Breast epithelium (tissue), 4 donors: ENCODE data around the gene ACTN4. TPM values are rescaled to one million over a fixed set of nuclear protein-coding genes. Genes with fewer than 3 reads are reported as not detected.

Experiments
- DNase-seq, 2 donors: peaks; one replicate each; pipeline ENCODE4 v3.0.0-alpha.2; 2019; ENCODE audit warnings: low spot score in 2 of 2
- H3K27ac ChIP-seq, 2 donors: fragments of 200-600 bp; sonication (generic) in 1 of 2; one replicate each; pipeline ENCODE4 v1.5.1; 2016 to 2019; ENCODE audit warnings: mild to moderate bottlenecking in 1 of 2
- H3K27me3 ChIP-seq, 2 donors: fragments of 200-600 bp; sonication (generic) in 1 of 2; one replicate each; pipeline versions ENCODE4 v1.5.1 to v1.6.0; 2017 to 2019; ENCODE audit warnings: control low read depth in 1 of 2, mild to moderate bottlenecking in 1 of 2
- H3K36me3 ChIP-seq: fragments of 200-600 bp; one replicate; pipeline ENCODE4 v1.5.1; 2019
- H3K4me1 ChIP-seq, 2 donors: fragments of 200-600 bp; sonication (generic); one replicate each; pipeline ENCODE4 v1.5.1; 2016 to 2019; ENCODE audit warnings: control low read depth in 1 of 2
- H3K4me3 ChIP-seq, 3 donors: fragments of 200-600 bp; sonication (generic); 1 replicate in 2 of 3; 2 replicates in 1 of 3; pipeline ENCODE4 v1.5.1; 2016 to 2019; ENCODE audit warnings: mild to moderate bottlenecking in 3 of 3, moderate library complexity in 2 of 3
- H3K9me3 ChIP-seq, 2 donors: fragments of 200-600 bp; sonication (generic) in 1 of 2; one replicate each; pipeline ENCODE4 v1.5.1; 2016 to 2019; ENCODE audit warnings: control low read depth in 1 of 2
- CTCF ChIP-seq, 3 donors: fragments of 450-650 bp; IDR thresholded peaks; one replicate each; pipeline ENCODE4 v1.5.1; 2016 to 2017; ENCODE audit warnings: antibody characterized with exemption in 3 of 3, mild to moderate bottlenecking in 3 of 3, moderate library complexity in 3 of 3
- POLR2A ChIP-seq: fragments of 450-650 bp; IDR thresholded peaks from one replicate; pipeline ENCODE4 v1.6.1; 2016; ENCODE audit warnings: antibody characterized with exemption, mild to moderate bottlenecking, moderate library complexity
- POLR2AphosphoS5 ChIP-seq, 3 donors: sonication (generic); formaldehyde crosslinking; IDR thresholded peaks; one replicate each; pipeline ENCODE4 v1.6.1; 2017; ENCODE audit warnings: antibody characterized with exemption in 3 of 3
- intact Hi-C: fragments of 100-400 bp; cut with DNase I; formaldehyde crosslinking; loops from one replicate; pipeline ENCODE4 v1.15.1; 2023; ENCODE audit warnings: low total_unique reads
- total RNA-seq, 3 donors: library from RNA; depleted of rRNA; stranded (reverse); fragments of >200 nt; gene quantifications; one replicate each; pipeline ENCODE4 v1.1.0, GENCODE V29; 2016

ACTN4 gene
- total RNA-seq, 3 donors from 2014 or later = 182 to 296 (median 269) TPM

GRCh38 chr19:38676878-38677646 lies 29.6 kb downstream of the ACTN4 start:
- TF ChIP-seq CTCF (IDR thresholded peaks at IDR 0.05) (no peak), POLR2A (no peak), POLR2AphosphoS5 (IDR thresholded peaks at IDR 0.05) (no peak)
- peaks cover 5 to 30% of the 10 kb centered on the region in 2 donors for H3K4me1 ChIP-seq
- peak overlapping the region; percentile 94 to 99 for H3K27ac ChIP-seq
- DNase-seq = no peak
- intact Hi-C loops = no loop called here
- H3K9me3 ChIP-seq = no peaks in the 10 kb centered on the region
- H3K27me3 ChIP-seq = no peaks in the 10 kb centered on the region
- no peaks in the 10 kb centered on the region for H3K36me3 ChIP-seq
- H3K4me3 ChIP-seq = peak overlapping the region in 1 of 3 donors; percentile 5

GRCh38 chr19:38678217-38678890 lies 30.9 kb downstream of the ACTN4 start:
- no peak for DNase-seq
- TF ChIP-seq POLR2A (no peak), CTCF (IDR thresholded peaks at IDR 0.05) (no peak), POLR2AphosphoS5 (IDR thresholded peaks at IDR 0.05) (no peak)
- intact Hi-C loops = no loop called here

GRCh38 chr19:38678891-38679494 lies 31.5 kb downstream of the ACTN4 start:
- no peak overlapping the region for H3K4me3 ChIP-seq
- H3K27me3 ChIP-seq = no peaks in the 10 kb centered on the region
- no peak for DNase-seq
- H3K36me3 ChIP-seq = no peaks in the 10 kb centered on the region
- H3K4me1 ChIP-seq = peaks cover 13 to 41% of the 10 kb centered on the region in 2 donors
- no peak for TF ChIP-seq POLR2AphosphoS5 (IDR thresholded peaks at IDR 0.05)
- no peak for TF ChIP-seq POLR2A
- TF ChIP-seq CTCF (IDR thresholded peaks at IDR 0.05) = no peak
- H3K27ac ChIP-seq = peak overlapping the region; percentile 82 to 99
- intact Hi-C loops = no loop called here
- H3K9me3 ChIP-seq = no peaks in the 10 kb centered on the region

More at GRCh38 chr19:38678217-38678890, 30.9 kb downstream of the ACTN4 start:
- H3K4me1 ChIP-seq = peaks cover 9 to 35% of the 10 kb centered on the region in 2 donors
- no peaks in the 10 kb centered on the region for H3K9me3 ChIP-seq
- no peaks in the 10 kb centered on the region for H3K36me3 ChIP-seq
- H3K27ac ChIP-seq = peak overlapping the region; percentile 82 to 99
- no peak overlapping the region for H3K4me3 ChIP-seq
- no peaks in the 10 kb centered on the region for H3K27me3 ChIP-seq

- H3K27ac ChIP-seq = peak overlapping the region; percentile 82 to 99
- intact Hi-C loops = no loop called here
- H3K36me3 ChIP-seq = no peaks in the 10 kb centered on the region
Observed at GRCh38 chr19:38679839-38680238, 32.4 kb downstream of the ACTN4 start.

More at GRCh38 chr19:38679839-38680238, 32.4 kb downstream of the ACTN4 start:
- TF ChIP-seq POLR2A = no peak
- TF ChIP-seq POLR2AphosphoS5 (IDR thresholded peaks at IDR 0.05) = no peak
- TF ChIP-seq CTCF (IDR thresholded peaks at IDR 0.05) = no peak
- Histone ChIP-seq H3K4me1 (peaks cover 16 to 50% of the 10 kb centered on the region in 2 donors), H3K4me3 (no peak overlapping the region), H3K9me3 (no peaks in the 10 kb centered on the region), H3K27me3 (no peaks in the 10 kb centered on the region)
- no peak for DNase-seq
